SH-SY5Y (cell line): ENCODE measurements around the gene ATP2B2.

Experiments used
- GATA2 ChIP-seq: IDR thresholded peaks from 2 replicates; pipeline ENCODE4 v1.6.1; 2011; ENCODE audit warnings: mild to moderate bottlenecking, low read depth, low read length
- GATA3 ChIP-seq: IDR thresholded peaks from 2 replicates; pipeline ENCODE4 v1.6.1; 2011; ENCODE audit warnings: low read depth, mild to moderate bottlenecking, low read length, moderate library complexity

ATP2B2 gene

DNA sequence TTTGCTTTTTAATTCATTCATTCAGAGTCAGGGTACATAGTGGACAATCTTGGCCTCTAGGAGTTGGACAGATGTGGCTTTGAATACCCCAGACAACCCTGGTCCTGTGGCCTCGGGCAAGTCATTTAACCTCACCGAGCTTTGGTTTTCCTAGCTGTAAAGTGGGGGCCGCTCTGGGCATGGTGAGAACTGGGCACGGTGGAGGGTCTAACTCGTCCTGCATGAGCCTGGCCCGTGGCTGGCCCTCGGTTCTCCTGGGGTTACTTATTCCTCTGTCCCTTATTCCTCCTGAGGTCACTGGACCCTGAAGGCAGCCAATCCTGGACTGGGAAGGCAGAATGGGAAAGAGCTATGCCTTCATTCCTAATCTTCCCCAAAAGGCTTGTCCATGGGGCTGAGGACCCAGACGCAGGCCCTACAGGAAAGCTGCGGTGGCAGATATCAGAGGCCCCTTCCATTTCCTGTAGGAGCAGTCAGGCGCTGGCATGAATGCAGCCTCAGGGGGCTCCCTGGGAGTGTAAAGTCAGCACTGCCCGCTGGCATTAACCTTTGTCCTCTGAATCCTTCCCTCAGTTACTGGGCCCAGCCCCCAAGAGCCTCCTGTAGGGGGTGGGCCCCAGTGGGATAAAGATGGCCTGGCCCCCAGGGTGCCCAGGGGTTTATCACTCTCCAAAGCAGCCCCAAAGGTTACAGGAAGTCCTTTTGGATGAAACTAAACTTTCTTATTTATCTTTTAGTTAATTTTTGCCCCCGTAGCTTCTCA lies 166.6 kb downstream of the ATP2B2 start:
- TF ChIP-seq GATA3 (no peak), GATA2 (no peak)

DNA sequence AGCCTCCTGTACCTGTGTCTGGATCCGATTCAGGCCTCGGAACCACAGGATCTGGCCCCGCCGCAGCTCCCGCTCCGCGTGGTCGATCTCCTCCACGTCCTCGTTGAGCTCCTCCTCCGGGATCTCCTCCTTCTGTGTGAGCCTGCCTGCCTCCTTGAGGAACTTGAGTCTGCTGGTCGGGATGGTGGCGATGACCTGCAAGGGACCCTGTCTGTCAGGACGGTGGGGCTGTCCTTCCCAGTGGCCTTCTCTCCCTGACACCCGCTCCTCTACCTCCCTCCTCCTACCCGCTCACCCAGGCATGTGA lies 167.3 kb downstream of the ATP2B2 start:
- TF ChIP-seq GATA2 = no peak
- no peak for TF ChIP-seq GATA3

DNA sequence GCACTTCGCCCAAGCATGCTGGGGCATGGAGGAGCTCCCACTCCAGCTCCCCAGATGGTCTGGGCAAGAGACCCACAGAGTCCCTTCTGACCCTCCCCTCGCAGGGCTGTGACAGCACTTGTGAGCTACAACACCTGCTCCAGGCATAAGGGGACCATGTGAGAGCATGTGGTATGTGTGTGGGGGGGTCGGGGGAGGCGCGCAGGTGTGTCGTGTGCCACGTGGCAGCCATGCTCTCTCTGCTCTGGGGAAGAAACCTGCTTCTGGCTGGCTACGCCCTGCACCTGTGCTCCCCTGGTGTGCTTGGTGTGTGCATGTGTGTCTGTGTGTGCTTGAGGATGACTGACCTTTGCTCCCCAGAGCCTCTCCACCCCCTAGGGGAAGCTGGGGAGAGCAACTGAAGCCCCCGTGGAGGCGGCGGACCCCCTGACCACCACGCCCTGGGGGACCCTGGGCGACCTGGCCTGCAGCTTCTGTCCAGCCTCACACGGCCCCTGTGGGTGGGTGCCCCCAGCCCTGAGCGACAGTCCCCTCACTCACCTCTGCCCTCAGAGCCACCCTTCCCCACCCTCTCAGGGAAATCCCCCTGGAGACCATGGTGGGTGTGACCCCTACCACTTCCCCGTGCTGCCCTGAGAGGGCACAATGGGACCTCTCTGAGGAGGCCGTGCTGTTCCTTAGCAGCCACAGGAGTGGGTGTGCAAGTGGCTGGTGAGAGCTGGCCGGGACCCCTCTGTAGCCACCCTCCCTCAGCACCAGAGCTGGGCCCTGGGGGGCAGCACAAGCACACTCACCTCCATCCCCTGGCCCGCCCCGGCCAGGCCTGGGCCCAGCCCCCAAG lies 167.8 kb downstream of the ATP2B2 start:
- TF ChIP-seq GATA2 = no peak

DNA sequence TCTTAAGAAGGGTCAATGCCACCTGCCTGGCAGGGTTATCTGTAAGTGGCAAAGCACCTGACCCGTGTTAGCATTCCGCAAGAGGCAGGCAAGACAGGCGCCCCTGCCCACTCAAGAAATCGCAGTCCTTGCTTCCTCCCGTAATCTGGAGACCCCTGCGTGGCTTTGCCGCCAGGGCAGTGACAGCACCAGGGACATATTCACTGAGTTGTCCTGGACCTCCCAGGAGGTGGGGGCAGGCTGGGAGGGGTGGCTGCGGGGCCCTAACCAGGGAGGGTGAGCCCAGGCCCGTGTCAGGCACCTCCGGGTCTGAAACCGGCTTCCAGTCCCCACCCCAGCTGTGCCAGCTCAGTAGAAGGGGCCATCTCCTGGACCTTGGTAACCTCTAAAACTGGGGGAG lies 168.6 kb downstream of the ATP2B2 start:
- TF ChIP-seq GATA3 = no peak
- no peak for TF ChIP-seq GATA2

DNA sequence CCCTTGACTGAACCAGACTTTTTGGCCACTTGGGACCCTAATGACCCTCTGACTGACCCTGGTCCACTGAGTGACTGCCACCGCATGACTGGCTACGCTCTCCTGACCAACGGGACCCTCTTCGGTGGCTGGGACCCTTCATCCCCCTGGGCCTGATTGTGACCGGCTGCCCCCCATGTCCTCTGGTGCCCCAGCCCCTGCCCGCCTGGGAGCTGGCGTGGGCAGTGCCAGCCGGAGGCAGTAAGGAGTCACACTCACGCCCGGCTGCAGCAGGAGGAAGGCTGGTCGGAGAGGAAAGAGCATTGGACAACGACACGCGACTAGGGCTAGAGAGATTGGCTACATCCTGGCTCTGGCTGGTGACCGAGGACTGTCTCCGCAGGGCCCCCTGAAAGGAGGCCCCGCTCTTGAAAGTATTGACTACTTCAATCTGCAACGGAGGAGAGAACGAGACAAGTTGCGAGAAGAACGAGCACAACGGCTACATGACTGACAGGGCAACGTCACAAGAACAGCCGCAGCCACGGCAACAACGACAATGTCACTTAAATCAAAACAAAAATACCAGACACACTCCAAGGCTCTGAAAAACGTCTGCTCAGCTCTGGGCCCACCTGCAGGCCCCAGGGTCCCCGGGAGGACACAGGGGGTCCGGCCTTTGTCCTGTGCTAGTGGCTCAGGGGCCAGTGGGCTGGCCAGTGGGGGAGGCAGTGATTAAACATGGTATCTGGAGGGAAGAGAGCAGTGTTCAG lies 169.3 kb downstream of the ATP2B2 start:
- no peak for TF ChIP-seq GATA3
- TF ChIP-seq GATA2 = no peak

DNA sequence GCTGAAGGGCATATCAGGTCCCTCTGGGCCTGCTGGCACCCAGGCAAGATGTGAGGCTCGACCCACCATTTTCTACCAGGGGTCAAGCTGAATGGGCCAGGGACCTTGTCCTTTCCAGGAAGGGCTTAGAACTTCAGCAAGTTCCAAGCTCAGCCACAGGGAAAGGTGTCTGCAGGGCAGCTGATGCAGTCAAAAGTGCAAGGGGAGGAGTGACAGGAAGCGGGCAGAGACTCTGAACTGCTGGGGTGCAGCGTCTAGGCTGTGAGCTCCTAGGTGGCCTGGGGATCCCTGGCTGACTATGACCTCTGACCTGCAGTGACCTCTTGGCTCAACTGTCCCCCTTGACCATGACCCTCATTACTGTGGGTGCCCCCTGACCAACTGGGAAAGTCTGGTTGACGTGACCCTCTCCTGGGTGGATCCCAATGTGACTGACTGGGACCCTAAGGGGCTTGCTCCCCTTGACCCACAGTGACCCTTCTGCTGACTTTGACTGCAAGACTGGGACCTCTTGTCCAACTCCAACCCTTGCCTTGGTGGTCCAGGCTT lies 170.1 kb downstream of the ATP2B2 start:
- TF ChIP-seq GATA2 (no peak), GATA3 (no peak)

DNA sequence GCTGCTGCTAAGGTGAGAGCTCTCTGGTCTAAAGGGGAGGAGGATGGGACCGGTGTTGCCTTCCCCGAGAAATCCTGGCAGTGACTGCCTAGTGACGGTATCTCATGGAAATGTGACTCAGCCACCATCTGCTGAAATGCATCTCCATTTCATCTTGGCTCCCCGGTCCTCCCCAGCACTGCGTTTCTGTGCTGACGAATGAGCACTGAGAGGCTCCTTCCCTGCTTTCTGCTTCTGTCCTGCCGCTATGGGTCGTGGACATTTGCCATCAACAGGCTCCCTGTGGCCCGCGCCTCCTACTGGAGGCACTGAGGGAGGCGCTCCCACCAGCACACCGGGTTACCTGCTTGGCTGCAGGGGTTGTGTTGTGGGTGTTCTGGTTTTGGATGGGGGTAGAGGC lies 170.9 kb downstream of the ATP2B2 start:
- TF ChIP-seq GATA3 = no peak
- TF ChIP-seq GATA2 = no peak

DNA sequence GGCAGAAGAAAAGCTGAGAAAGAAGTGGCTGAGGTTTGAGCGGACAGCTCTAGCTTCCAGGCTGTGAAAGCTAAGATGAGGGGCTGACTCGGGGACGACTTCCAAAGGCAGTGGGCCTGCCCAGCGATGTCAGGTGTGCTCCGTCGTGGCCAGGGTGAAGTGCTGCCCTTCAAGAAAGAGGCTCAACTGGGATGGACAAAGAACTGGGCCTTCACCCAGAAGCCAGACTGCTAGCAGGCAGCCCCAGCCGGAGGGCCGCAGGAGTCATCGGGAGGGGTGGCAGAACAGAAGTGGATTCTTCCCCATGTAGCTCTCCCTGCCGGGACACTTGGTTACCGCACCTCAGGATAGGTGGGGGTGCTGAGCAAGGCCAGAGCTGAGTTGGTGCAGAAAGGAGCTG lies 171.3 kb downstream of the ATP2B2 start:
- TF ChIP-seq GATA3 = no peak
- no peak for TF ChIP-seq GATA2

DNA sequence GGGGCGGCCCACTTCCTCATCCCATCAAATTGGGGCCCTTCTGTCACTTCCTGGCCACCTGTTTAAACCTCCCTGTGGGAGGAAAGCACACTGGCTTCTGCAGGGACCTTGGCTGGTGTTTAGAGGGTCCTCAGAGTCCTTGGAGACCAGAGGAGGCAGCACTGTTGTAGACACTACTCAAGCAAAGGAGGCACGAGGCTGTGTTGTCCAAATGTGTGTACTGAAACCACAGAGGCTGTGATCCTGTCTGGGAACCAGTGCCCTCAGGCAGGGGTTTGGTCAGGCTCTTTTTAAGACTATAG lies 172.1 kb downstream of the ATP2B2 start:
- TF ChIP-seq GATA2 (no peak), GATA3 (no peak)

DNA sequence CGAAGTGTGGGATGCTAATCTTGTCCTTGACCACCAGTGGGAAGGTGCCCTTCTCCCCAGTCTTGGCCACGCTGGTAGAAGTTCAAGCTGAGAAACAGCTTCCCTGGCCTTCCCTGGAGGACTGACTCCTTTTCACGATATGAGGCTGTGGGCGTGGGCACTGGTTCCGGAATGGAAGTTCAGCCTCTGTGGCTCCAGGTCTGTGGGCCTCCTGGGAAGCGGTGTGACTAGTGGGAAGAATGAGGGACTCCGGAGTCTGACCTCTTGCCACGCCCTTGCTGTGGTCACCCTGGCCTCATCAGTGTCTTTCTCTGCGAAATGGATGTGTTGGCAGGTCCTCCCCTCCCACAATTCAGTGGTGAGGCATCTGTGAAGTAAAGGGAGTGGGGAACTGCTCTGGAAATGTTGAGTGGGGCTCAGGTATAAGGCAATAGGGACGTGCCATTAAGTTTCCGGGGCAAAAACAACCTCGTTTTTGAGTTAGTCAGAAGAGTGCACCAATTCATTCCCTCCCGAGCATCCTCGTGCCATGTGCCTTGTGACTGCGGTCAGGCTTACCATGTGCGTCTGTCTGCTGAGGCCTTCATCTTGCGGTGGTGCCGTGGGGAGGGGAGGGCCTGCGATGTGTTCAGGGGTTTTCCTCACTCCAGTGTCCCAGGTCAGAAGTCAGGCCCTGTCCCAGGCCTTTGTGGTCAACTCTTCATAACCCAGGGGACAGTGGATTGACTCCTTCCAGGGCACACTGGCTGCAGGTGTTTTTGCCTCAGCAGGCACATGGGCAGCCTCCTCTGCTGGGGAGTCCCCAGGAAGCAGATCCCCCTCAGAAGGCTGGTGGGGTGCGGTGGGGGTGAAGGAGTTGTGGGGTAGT lies 172.7 kb downstream of the ATP2B2 start:
- no peak for TF ChIP-seq GATA2
- TF ChIP-seq GATA3 = no peak

DNA sequence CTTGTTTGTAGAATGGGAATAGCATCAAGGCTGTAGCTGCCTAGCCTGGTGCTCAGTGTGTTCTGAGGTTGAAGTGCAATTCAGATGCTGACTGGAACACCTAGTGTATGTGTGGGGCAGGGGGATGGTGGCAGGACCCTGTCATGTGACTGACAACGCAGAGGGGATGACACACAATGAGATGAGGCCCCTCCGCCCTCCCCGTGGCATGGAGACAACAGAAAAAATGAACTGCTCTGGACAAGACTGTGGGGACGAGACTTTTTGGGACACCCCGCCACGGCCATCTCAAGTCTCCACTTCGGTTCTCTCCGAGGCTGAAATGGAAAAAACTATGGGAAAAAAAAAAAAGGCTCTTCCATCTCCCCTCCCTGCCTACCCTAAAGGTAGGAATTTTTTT lies 174.1 kb downstream of the ATP2B2 start:
- TF ChIP-seq GATA3 (no peak), GATA2 (no peak)

DNA sequence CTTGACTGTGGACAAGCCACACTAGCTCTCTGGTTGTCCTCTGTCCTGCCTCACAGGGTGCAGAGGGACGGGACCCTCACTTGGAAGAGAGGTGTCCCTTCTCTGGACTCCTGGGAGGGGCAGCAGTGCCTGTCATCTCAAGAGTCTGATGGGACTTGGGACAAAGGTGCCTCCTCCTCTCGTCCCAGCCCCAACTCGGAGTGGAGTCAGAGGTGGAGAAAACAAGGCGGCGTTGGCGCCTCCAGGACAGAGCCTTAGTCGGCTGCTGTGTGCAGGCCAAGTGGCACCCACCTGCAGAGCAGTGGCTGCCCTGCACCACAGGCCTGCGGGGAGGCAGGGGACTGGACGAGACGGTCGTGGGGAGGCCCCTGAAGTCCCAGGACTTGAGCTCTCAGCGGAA lies 175.1 kb downstream of the ATP2B2 start:
- TF ChIP-seq GATA3 (no peak), GATA2 (no peak)

DNA sequence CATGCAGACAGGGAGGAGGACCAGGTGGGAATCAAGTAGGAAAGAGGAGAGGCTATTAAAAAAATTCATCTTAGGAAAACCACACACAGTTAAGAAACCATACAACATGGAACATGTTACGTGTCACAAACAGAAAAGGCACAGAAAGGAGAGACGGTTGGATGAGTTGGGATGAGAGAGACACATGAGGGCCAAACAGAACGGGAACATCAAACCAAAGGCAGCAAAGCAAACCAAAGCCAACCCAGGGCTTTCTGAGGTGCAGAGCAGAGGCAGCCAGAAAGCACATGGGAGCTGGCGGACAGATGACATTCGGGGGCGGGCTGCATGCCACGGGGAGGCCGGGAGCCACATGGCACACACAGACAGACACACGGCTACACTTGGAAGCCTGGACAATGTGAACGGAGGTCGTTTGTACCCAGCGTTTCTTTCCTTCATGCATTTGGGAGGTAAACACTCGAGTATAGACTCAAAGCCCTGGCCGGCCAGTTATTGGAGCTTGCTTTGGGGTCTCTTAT lies 175.8 kb downstream of the ATP2B2 start:
- TF ChIP-seq GATA2 = no peak
- no peak for TF ChIP-seq GATA3
